Thyroid gland (tissue), 4 donors: Measurements from ENCODE around the gene ATP8B1. TPM values are rescaled to one million over a fixed set of nuclear protein-coding genes. Genes with fewer than 3 reads are reported as not detected.

ENCODE experiments used
- DNase-seq, 2 donors: peaks; one replicate each; pipeline ENCODE4 v3.0.0-alpha.2; 2019
- H3K27ac ChIP-seq, 3 donors: fragments of 200-600 bp; sonication (generic); 1 replicate in 2 of 3; 2 replicates in 1 of 3; pipeline ENCODE4 v1.5.1; 2016 to 2019; ENCODE audit warnings: mild to moderate bottlenecking in 1 of 3, moderate library complexity in 1 of 3
- H3K27me3 ChIP-seq: fragments of 200-600 bp; sonication (generic); one replicate; pipeline ENCODE4 v1.5.1; 2019
- H3K36me3 ChIP-seq, 2 donors: fragments of 200-600 bp; sonication (generic); one replicate each; pipeline ENCODE4 v1.5.1; 2016 to 2019
- H3K4me1 ChIP-seq, 2 donors: fragments of 200-600 bp; sonication (generic); one replicate each; pipeline ENCODE4 v1.5.1; 2017 to 2019
- H3K4me3 ChIP-seq, 3 donors: fragments of 200-600 bp; sonication (generic); replicated peaks in 1 of 3; 1 replicate in 2 of 3; 2 replicates in 1 of 3; pipeline ENCODE4 v1.5.1; 2016; ENCODE audit warnings: mild to moderate bottlenecking in 1 of 3
- H3K9me3 ChIP-seq: fragments of 200-600 bp; sonication (generic); one replicate; pipeline ENCODE4 v1.5.1; 2017
- POLR2A ChIP-seq, 2 donors: fragments of 450-650 bp; IDR thresholded peaks; one replicate each; pipeline ENCODE4 v1.6.1; 2017; ENCODE audit warnings: antibody characterized with exemption in 2 of 2, mild to moderate bottlenecking in 2 of 2, moderate library complexity in 1 of 2
- WGBS, 2 donors: methylation state at CpG; one replicate each; pipeline ENCODE4 v1.1.5; 2017; 5-methylcytosine and 5-hydroxymethylcytosine counted together
- intact Hi-C: fragments of 100-400 bp; cut with DNase I; formaldehyde crosslinking; loops from one replicate; pipeline ENCODE4 v1.15.1; 2023
- total RNA-seq, 4 donors: library from RNA; depleted of rRNA; stranded (reverse); fragments of >200 nt; gene quantifications; one replicate each; pipeline ENCODE4 v1.2.3, GENCODE V29; 2016
- TF ChIP-seq, protein P1 (sequence below), 6 experiments: fragments of 200-600 bp in 3 of 6; fragments of 450-650 bp in 3 of 6; sonication (generic) in 3 of 6; IDR thresholded peaks; one replicate each; pipeline ENCODE4 v1.5.1; 2016 to 2019; ENCODE audit warnings: antibody characterized with exemption in 6 of 6, mild to moderate bottlenecking in 2 of 6, inconsistent platforms in 1 of 6, moderate library complexity in 1 of 6

ATP8B1 gene
- total RNA-seq, 4 donors from 2014 or later = 45.8 to 71.8 (median 58.2) TPM

GRCh38 chr18:57635003-57635822 is 167.9 kb downstream of the ATP8B1 start:
- 70 to 82% methylated on average over 4 of the region's 4 CpGs for WGBS, 2 donors
- intact Hi-C loops = no loop called here
- no peak overlapping the region for H3K27ac ChIP-seq
- H3K4me1 ChIP-seq = peaks cover 9 to 13% of the 10 kb centered on the region in 2 donors
- no peak overlapping the region for H3K4me3 ChIP-seq
- H3K27me3 ChIP-seq = no peaks in the 10 kb centered on the region
- no peak for TF ChIP-seq POLR2A (IDR thresholded peaks at IDR 0.05)
- TF ChIP-seq, protein P1, sequence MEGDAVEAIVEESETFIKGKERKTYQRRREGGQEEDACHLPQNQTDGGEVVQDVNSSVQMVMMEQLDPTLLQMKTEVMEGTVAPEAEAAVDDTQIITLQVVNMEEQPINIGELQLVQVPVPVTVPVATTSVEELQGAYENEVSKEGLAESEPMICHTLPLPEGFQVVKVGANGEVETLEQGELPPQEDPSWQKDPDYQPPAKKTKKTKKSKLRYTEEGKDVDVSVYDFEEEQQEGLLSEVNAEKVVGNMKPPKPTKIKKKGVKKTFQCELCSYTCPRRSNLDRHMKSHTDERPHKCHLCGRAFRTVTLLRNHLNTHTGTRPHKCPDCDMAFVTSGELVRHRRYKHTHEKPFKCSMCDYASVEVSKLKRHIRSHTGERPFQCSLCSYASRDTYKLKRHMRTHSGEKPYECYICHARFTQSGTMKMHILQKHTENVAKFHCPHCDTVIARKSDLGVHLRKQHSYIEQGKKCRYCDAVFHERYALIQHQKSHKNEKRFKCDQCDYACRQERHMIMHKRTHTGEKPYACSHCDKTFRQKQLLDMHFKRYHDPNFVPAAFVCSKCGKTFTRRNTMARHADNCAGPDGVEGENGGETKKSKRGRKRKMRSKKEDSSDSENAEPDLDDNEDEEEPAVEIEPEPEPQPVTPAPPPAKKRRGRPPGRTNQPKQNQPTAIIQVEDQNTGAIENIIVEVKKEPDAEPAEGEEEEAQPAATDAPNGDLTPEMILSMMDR (IDR thresholded peaks at IDR 0.05) = no peak
- no peak for DNase-seq
- no peaks in the 10 kb centered on the region for H3K36me3 ChIP-seq
- H3K9me3 ChIP-seq = no peaks in the 10 kb centered on the region

DNA sequence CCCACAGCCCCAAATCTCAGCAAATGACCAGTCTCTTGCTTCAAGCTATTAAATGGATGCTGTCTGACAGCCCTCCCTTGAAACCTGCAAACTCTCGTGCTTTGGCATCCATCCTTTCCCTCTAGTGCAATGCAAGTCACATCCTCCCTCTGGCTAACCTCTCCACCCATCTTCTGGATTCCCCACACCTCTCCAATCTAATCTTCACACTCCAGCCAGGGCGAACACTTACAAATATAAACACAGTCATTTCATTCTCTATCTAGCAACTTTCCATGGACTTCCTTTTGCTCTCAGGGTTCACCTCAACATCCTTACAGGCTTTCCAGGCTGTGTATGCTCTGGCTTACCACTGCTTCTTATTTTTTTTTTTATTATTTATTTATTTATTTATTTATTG is 171.4 kb downstream of the ATP8B1 start:
- Histone ChIP-seq H3K9me3 (no peaks in the 10 kb centered on the region), H3K4me3 (no peak overlapping the region), H3K27ac (peak overlapping the region in 2 of 3 donors; percentile 28 to 71), H3K27me3 (no peaks in the 10 kb centered on the region), H3K4me1 (peaks cover 9 to 13% of the 10 kb centered on the region in 2 donors), H3K36me3 (no peaks in the 10 kb centered on the region)
- 72% methylated on average over 2 of the region's 2 CpGs for WGBS, 2 donors
- intact Hi-C loops = no loop called here
- DNase-seq = no peak
- no peak for TF ChIP-seq POLR2A (IDR thresholded peaks at IDR 0.05)

DNA sequence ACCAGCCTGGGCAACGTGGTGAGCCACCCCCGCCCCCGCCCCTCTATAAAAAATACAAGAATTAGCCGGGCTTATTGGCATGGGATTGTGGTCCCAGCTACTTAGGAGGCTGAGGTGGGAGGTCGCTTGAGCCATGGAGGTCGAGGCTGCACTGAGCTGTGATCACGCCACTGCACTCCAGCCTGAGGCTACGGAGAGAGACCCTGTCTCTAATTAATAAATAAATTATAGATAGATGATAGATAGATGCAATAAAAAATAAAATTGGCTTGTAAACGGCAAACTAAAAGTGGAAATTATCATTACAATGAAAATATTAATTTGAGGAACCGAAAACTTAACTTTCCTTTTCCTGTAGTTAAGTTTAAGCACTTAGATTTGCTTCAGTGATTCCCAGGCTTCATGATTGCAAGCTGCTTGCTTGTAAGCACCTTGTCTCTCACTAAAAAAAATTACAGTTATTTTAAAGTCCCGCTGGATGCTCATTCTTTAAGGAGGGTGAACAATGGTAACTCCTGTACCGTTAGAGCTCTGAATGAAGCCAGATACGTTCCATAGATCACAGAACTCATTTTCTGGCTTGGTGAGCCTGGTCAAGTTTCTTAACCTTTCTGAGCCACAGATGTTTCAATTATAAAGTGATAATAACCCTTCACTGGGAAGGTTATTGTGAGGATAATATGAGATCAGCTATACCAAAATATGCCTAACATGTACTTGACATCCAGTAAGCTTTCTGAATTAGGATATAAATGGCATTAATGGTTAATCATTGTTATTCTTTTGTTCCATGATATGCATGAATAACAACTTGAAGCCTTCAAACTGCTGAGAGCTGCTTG is 172.1 kb downstream of the ATP8B1 start:
- H3K4me1 ChIP-seq = peaks cover 9 to 13% of the 10 kb centered on the region in 2 donors
- H3K27ac ChIP-seq = peak overlapping the region; percentile 55 to 81 (median 71)
- intact Hi-C loops = no loop called here
- no peaks in the 10 kb centered on the region for H3K36me3 ChIP-seq
- TF ChIP-seq POLR2A (IDR thresholded peaks at IDR 0.05) = no peak
- TF ChIP-seq, protein P1 (IDR thresholded peaks at IDR 0.05) = no peak
- 26 to 32% methylated on average over 13 of the region's 13 CpGs for WGBS, 2 donors
- H3K9me3 ChIP-seq = no peaks in the 10 kb centered on the region
- no peaks in the 10 kb centered on the region for H3K27me3 ChIP-seq
- H3K4me3 ChIP-seq = peak overlapping the region in 2 of 3 donors; percentile 37 to 40
- peak in 1 of 2 donors; percentile 12 for DNase-seq

DNA sequence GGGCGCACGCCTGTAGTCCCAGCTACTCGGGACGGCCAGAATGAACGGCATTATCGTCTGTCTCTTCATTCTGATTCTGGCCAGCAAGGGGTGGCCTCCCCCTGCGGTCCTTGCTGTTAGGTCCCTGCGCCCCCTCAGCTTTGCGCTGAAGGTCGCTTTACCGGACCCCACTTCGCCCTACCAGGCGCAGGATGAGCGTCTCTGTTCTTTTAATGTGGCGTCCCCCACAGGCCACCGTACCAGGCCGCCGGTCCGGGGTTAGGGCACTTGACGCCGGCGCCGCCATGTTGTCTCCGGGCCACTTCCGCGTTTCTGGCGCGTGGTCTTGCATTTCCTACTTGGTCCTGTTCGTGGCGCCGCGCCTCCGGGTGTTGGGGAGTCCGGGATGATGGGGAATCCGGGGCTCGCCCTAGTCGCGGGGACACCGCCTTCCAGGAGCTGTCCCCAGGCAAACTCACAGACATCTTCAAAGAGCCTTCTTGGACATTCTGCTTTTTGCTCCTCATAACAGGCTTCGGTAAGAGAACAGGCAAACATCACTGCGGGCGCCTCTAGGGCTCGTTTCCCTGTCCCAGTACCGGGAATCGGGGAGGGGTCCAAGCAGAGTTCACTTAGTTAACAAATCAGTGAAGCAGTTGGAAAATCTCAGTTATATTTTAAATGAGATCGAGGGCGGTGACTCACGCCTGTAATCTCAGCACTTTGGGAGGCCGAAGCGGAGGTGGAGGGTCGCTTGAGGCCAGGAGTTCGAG is 172.9 kb downstream of the ATP8B1 start:
- H3K27me3 ChIP-seq = no peaks in the 10 kb centered on the region
- 6 to 13% methylated on average over 21 to 50 of the region's 52 CpGs for WGBS, 2 donors
- DNase-seq = peak; percentile 98 to 99
- H3K9me3 ChIP-seq = no peaks in the 10 kb centered on the region
- peak overlapping the region; percentile 37 to 40 (median 37) for H3K4me3 ChIP-seq
- peak in 1 of 2 donors; percentile 34 for TF ChIP-seq POLR2A (IDR thresholded peaks at IDR 0.05)
- TF ChIP-seq, protein P1 (IDR thresholded peaks at IDR 0.05) = peak in 5 of 6 experiments; percentile 64 to 89 (median 77)
- intact Hi-C loops = no loop called here
- peak overlapping the region; percentile 55 to 81 (median 71) for H3K27ac ChIP-seq
- H3K4me1 ChIP-seq = peaks cover 9 to 13% of the 10 kb centered on the region in 2 donors
- no peaks in the 10 kb centered on the region for H3K36me3 ChIP-seq

DNA sequence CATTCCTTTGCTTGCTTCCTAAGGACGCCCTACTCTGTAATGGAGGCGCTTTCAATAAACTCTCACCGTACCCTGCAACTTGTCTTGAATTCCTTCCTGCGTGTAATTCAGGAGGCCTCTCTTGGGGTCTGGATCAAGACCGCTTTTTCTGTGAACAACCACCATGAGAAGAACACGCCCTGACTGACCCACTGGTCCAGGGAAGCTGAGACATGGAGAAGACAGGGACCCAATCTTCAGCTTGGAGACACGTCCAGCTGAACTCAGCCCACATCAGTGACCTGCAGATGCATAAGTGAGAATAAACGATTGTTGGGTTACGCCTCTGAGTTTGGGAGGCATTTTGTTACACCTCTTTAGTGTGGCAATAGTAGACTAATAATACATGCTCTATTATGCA is 173.7 kb downstream of the ATP8B1 start:
- TF ChIP-seq, protein P1 (IDR thresholded peaks at IDR 0.05) = no peak
- TF ChIP-seq POLR2A (IDR thresholded peaks at IDR 0.05) = no peak
- Histone ChIP-seq H3K27me3 (no peaks in the 10 kb centered on the region), H3K27ac (peak overlapping the region in 1 of 3 donors; percentile 81), H3K36me3 (no peaks in the 10 kb centered on the region), H3K4me1 (peaks cover 9 to 13% of the 10 kb centered on the region in 2 donors), H3K4me3 (peak overlapping the region in 1 of 3 donors; percentile 40), H3K9me3 (no peaks in the 10 kb centered on the region)
- 94 to 97% methylated on average over 9 of the region's 9 CpGs for WGBS, 2 donors
- intact Hi-C loops = loop anchor here (10.0 kb wide), 1 partner anchor 175 kb away; the partner anchor contains the start of gene ATP8B1
- no peak for DNase-seq
